ENCODE results near the gene METTL15. TPM values are rescaled to one million over a fixed set of nuclear protein-coding genes. Genes with fewer than 3 reads are reported as not detected.

The METTL15 gene
- total and polyA plus RNA-seq, 7 donors = 5.4 to 15.0 (median 8.1) TPM

DNA sequence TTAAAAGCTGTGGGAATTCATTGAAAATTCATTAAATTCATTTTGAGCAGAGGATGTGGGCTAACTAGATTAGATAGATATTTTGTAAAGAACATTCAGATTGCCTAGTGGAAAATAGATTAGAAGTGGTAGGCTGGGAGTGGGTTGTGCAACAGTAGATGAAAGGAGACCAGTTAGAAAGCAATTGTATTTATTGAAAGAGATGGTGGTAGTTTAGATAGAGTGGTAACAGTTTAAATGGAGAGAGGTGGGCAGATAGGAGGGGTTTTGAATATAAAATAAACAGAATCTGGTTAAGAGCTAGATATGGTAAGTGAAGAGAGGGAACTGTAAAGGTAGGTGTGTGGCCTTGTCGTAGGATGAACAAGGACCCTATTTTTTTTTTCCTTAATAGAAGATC lies 34.5 kb downstream of the METTL15 start:
- intact Hi-C loops (cut with DNase I) = no loop called here
- Histone ChIP-seq H3K27ac (no peak overlapping the region), H3K36me3 (peaks cover 0 to 4% (median 0%) of the 10 kb centered on the region in 4 donors), H3K27me3 (no peaks in the 10 kb centered on the region), H3K9me3 (peaks cover 0 to 17% (median 5%) of the 10 kb centered on the region in 4 donors), H3K4me3 (no peak overlapping the region), H3K4me1 (no peaks in the 10 kb centered on the region)
- 93 to 98% methylated on average over 1 of the region's 1 CpG for WGBS, 2 donors
- TF ChIP-seq POLR2A (IDR thresholded peaks at IDR 0.05) (no peak), EP300 (IDR thresholded peaks at IDR 0.05) (no peak), POLR2AphosphoS5 (IDR thresholded peaks at IDR 0.05) (no peak)
- TF ChIP-seq, protein P1, sequence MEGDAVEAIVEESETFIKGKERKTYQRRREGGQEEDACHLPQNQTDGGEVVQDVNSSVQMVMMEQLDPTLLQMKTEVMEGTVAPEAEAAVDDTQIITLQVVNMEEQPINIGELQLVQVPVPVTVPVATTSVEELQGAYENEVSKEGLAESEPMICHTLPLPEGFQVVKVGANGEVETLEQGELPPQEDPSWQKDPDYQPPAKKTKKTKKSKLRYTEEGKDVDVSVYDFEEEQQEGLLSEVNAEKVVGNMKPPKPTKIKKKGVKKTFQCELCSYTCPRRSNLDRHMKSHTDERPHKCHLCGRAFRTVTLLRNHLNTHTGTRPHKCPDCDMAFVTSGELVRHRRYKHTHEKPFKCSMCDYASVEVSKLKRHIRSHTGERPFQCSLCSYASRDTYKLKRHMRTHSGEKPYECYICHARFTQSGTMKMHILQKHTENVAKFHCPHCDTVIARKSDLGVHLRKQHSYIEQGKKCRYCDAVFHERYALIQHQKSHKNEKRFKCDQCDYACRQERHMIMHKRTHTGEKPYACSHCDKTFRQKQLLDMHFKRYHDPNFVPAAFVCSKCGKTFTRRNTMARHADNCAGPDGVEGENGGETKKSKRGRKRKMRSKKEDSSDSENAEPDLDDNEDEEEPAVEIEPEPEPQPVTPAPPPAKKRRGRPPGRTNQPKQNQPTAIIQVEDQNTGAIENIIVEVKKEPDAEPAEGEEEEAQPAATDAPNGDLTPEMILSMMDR (IDR thresholded peaks at IDR 0.05) = no peak
- no peak for DNase-seq

GRCh38 chr11:28144808-28145207 lies 36.6 kb downstream of the METTL15 start:
- TF ChIP-seq POLR2AphosphoS5 (IDR thresholded peaks at IDR 0.05) (no peak), EP300 (IDR thresholded peaks at IDR 0.05) (no peak)
- TF ChIP-seq, protein P1 (IDR thresholded peaks at IDR 0.05) = no peak
- Histone ChIP-seq H3K36me3 (no peaks in the 10 kb centered on the region), H3K4me3 (no peak overlapping the region), H3K27me3 (no peaks in the 10 kb centered on the region), H3K27ac (no peak overlapping the region), H3K4me1 (no peaks in the 10 kb centered on the region), H3K9me3 (peaks cover 0 to 11% (median 4%) of the 10 kb centered on the region in 4 donors)
- intact Hi-C loops (cut with DNase I) = no loop called here
- 91 to 99% methylated on average over 2 of the region's 2 CpGs for WGBS, 2 donors
- no peak for DNase-seq

DNA sequence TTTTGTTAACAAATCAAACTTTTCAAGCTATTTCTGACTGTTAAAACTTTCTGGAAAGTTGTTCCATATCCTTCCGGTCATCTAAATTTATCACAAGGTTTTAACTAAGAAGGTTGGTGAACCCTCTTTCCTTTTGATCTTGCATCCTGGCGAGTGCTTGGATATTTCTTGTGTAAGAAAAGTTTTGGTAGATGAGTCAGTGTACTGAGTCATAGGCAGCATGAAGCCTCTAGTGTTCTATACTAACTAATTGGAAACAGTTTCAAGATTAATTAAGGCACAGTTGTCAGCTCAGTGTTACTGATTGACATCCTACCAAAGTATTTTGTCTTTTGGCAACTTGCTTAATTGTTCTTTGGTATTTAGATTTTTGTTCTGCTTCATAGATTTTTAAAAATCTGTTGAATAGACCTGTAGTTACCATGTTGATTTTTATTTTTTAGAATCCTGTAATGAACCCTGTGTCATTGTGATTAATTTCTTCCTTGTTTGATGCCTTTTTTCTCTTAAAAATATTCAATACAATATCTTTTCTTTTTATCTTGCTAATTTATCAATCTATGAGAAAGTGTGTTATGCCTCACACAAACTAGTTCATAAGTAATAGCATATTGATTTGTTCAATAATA lies 38.0 kb downstream of the METTL15 start:
- Histone ChIP-seq H3K36me3 (no peaks in the 10 kb centered on the region), H3K4me3 (no peak overlapping the region), H3K27me3 (no peaks in the 10 kb centered on the region), H3K9me3 (no peaks in the 10 kb centered on the region), H3K27ac (no peak overlapping the region), H3K4me1 (no peaks in the 10 kb centered on the region)
- intact Hi-C loops (cut with DNase I) = no loop called here
- TF ChIP-seq POLR2AphosphoS5 (IDR thresholded peaks at IDR 0.05) (no peak), POLR2A (IDR thresholded peaks at IDR 0.05) (no peak), EP300 (IDR thresholded peaks at IDR 0.05) (no peak)
- TF ChIP-seq, protein P1 (IDR thresholded peaks at IDR 0.05) = no peak
- DNase-seq = no peak
- WGBS, 2 donors = 91 to 92% methylated on average over 2 of the region's 2 CpGs

GRCh38 chr11:28152743-28153142 lies 44.6 kb downstream of the METTL15 start:
- DNase-seq = no peak
- Histone ChIP-seq H3K27ac (no peak overlapping the region), H3K4me3 (no peak overlapping the region), H3K36me3 (peaks cover 0 to 14% (median 1%) of the 10 kb centered on the region in 4 donors), H3K9me3 (no peaks in the 10 kb centered on the region), H3K27me3 (no peaks in the 10 kb centered on the region), H3K4me1 (no peaks in the 10 kb centered on the region)
- WGBS, 2 donors = 98% methylated on average over 2 of the region's 2 CpGs
- intact Hi-C loops (cut with DNase I) = no loop called here
- TF ChIP-seq POLR2A (IDR thresholded peaks at IDR 0.05) (no peak), POLR2AphosphoS5 (IDR thresholded peaks at IDR 0.05) (no peak), EP300 (IDR thresholded peaks at IDR 0.05) (no peak)
- TF ChIP-seq, protein P1 (IDR thresholded peaks at IDR 0.05) = no peak

GRCh38 chr11:28153586-28153985 lies 45.4 kb downstream of the METTL15 start:
- peaks cover 0 to 22% (median 1%) of the 10 kb centered on the region in 4 donors for H3K36me3 ChIP-seq
- H3K27me3 ChIP-seq = no peaks in the 10 kb centered on the region
- TF ChIP-seq EP300 (IDR thresholded peaks at IDR 0.05) (no peak), POLR2AphosphoS5 (IDR thresholded peaks at IDR 0.05) (no peak), POLR2A (IDR thresholded peaks at IDR 0.05) (no peak)
- TF ChIP-seq, protein P1 (IDR thresholded peaks at IDR 0.05) = no peak
- no peak overlapping the region for H3K27ac ChIP-seq
- intact Hi-C loops (cut with DNase I) = no loop called here
- no peak for DNase-seq
- H3K9me3 ChIP-seq = no peaks in the 10 kb centered on the region
- 96% methylated on average over 2 of the region's 2 CpGs for WGBS, 2 donors
- no peaks in the 10 kb centered on the region for H3K4me1 ChIP-seq
- no peak overlapping the region for H3K4me3 ChIP-seq
